ENCODE results near the gene GUCY1A1. TPM values are rescaled to one million over a fixed set of nuclear protein-coding genes. Genes with fewer than 3 reads are reported as not detected.

Gene GUCY1A1
- polyA plus RNA-seq, 1 experiment: 1.9 TPM

GRCh38 chr4:155692361-155692760, 25.7 kb downstream of the GUCY1A1 start:
- Histone ChIP-seq H3K27me3 (ENCODE audit: control insufficient read depth, insufficient read depth, low read length) (no peaks in the 10 kb centered on the region), H3K4me3 (ENCODE audit: low read depth, low read length) (no peak overlapping the region), H3K27ac (ENCODE audit: low read depth, low read length) (no peak overlapping the region), H3K9me3 (ENCODE audit: control insufficient read depth, insufficient read depth, low read length) (no peaks in the 10 kb centered on the region)
- TF ChIP-seq, protein P1, sequence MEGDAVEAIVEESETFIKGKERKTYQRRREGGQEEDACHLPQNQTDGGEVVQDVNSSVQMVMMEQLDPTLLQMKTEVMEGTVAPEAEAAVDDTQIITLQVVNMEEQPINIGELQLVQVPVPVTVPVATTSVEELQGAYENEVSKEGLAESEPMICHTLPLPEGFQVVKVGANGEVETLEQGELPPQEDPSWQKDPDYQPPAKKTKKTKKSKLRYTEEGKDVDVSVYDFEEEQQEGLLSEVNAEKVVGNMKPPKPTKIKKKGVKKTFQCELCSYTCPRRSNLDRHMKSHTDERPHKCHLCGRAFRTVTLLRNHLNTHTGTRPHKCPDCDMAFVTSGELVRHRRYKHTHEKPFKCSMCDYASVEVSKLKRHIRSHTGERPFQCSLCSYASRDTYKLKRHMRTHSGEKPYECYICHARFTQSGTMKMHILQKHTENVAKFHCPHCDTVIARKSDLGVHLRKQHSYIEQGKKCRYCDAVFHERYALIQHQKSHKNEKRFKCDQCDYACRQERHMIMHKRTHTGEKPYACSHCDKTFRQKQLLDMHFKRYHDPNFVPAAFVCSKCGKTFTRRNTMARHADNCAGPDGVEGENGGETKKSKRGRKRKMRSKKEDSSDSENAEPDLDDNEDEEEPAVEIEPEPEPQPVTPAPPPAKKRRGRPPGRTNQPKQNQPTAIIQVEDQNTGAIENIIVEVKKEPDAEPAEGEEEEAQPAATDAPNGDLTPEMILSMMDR (IDR thresholded peaks at IDR 0.05; ENCODE audit: low read depth, low read length): no peak
- POLR2A ChIA-PET: no interaction called here
- CTCF ChIA-PET: no interaction called here
- DNase-seq (ENCODE audit: low read depth, low spot score): no peak

DNA sequence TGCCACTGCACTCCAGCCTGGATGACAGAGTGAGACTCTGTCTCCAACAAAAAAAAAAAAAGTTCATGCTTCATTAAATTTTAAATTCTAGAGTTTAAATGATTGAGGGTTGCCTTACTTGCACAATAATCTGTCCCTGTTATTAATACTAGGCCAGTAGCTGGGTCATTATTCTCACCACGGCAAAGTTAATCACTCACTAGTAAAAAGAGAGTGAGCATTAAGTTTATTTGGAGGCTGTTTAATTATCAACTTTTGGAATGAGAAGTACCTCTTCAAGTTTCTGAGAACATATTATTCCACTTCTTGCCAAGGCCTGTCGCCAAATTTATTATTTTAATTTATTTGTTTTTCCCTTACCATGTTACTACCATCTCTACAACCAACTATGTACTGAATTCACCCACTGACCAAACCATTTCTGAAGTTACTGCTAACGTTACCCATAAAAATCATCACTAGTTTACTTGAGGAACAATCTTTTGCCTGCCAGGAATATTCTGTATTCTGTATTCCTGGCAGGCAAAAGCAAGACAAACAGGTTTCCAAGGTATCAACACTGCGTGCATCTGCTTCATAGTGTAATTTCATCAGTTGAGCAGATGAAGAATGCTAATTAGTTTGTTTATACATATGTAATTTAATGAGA, 26.5 kb downstream of the GUCY1A1 start:
- no peak overlapping the region for H3K4me3 ChIP-seq (ENCODE audit: low read depth, low read length)
- DNase-seq (ENCODE audit: low read depth, low spot score): no peak
- no peaks in the 10 kb centered on the region for H3K9me3 ChIP-seq (ENCODE audit: control insufficient read depth, insufficient read depth, low read length)
- TF ChIP-seq, protein P1 (IDR thresholded peaks at IDR 0.05; ENCODE audit: low read depth, low read length): no peak
- no peak overlapping the region for H3K27ac ChIP-seq (ENCODE audit: low read depth, low read length)
- CTCF ChIA-PET: no interaction called here
- POLR2A ChIA-PET: no interaction called here
- H3K27me3 ChIP-seq (ENCODE audit: control insufficient read depth, insufficient read depth, low read length): no peaks in the 10 kb centered on the region

DNA sequence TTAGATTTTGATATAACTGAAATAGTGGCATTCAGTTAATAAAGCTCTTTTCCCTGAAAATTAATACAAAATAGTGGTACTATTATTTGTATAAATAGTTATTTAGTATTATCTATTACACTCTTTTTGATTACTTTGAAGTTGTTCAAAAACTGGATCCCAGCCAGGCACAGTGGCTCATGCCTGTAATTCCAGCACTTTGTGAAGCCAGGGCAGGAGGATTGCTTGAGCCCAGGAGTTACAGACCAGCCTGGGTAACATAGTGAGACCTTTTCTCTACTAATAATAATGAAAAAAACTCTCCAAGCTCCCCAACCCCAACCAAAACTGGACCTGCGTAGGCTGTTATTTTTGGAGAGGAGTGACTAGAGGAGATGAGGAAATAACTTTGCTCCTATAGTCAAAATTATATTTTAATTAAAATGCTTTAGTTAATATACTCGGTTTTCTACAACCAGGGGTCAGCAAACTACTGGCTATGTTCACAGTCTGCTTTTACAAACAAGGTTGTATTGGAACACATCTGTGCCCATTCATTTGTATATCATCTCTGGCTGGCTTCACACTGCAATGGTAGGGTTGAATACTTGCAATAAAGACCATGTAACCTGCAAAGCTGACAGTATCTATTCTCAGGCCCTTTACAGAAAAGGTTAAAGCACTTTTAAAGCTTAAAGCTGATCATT, 27.6 kb downstream of the GUCY1A1 start:
- H3K27me3 ChIP-seq (ENCODE audit: control insufficient read depth, insufficient read depth, low read length): no peaks in the 10 kb centered on the region
- TF ChIP-seq, protein P1 (IDR thresholded peaks at IDR 0.05; ENCODE audit: low read depth, low read length): no peak
- H3K9me3 ChIP-seq (ENCODE audit: control insufficient read depth, insufficient read depth, low read length): no peaks in the 10 kb centered on the region
- H3K27ac ChIP-seq (ENCODE audit: low read depth, low read length): no peak overlapping the region
- POLR2A ChIA-PET: no interaction called here
- CTCF ChIA-PET: no interaction called here
- DNase-seq (ENCODE audit: low read depth, low spot score): no peak
- no peak overlapping the region for H3K4me3 ChIP-seq (ENCODE audit: low read depth, low read length)

DNA sequence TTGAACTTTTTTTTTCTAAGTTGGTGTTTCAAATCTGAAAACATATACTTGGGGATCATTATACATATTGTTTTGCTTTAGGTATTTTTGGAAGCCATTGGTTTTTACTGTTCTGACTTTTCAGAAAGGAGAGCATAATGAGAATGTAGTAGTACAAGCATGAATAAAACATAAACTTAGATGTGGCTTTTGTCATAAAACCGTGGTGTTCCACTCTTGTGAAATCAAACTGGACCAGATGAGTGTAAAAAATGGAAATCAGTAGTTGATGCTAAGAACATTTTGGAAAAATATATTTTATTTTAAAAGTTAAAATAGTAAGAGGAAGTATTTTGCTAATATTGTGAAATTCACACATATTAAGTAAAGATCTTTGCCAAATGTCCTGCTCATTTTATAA, 29.6 kb downstream of the GUCY1A1 start:
- CTCF ChIA-PET: no interaction called here
- Histone ChIP-seq H3K9me3 (ENCODE audit: control insufficient read depth, insufficient read depth, low read length) (no peaks in the 10 kb centered on the region), H3K4me3 (ENCODE audit: low read depth, low read length) (no peak overlapping the region), H3K27me3 (ENCODE audit: control insufficient read depth, insufficient read depth, low read length) (no peaks in the 10 kb centered on the region), H3K27ac (ENCODE audit: low read depth, low read length) (no peak overlapping the region)
- POLR2A ChIA-PET: no interaction called here
- TF ChIP-seq, protein P1 (IDR thresholded peaks at IDR 0.05; ENCODE audit: low read depth, low read length): no peak
- DNase-seq (ENCODE audit: low read depth, low spot score): no peak

DNA sequence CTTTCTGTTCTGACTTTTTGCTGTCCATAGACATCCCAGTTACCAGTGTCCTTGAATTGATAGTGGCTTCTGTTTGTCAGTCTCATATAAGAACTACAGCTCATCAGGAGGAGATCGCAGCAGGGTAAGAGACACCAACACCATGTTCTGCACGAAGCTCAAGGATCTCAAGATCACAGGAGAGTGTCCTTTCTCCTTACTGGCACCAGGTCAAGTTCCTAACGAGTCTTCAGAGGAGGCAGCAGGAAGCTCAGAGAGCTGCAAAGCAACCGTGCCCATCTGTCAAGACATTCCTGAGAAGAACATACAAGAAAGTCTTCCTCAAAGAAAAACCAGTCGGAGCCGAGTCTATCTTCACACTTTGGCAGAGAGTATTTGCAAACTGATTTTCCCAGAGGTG, 30.1 kb downstream of the GUCY1A1 start:
- Histone ChIP-seq H3K4me3 (ENCODE audit: low read depth, low read length) (no peak overlapping the region), H3K27me3 (ENCODE audit: control insufficient read depth, insufficient read depth, low read length) (no peaks in the 10 kb centered on the region), H3K27ac (ENCODE audit: low read depth, low read length) (no peak overlapping the region), H3K9me3 (ENCODE audit: control insufficient read depth, insufficient read depth, low read length) (no peaks in the 10 kb centered on the region)
- no peak for DNase-seq (ENCODE audit: low read depth, low spot score)
- POLR2A ChIA-PET: no interaction called here
- TF ChIP-seq, protein P1 (IDR thresholded peaks at IDR 0.05; ENCODE audit: low read depth, low read length): no peak
- CTCF ChIA-PET: no interaction called here
